Vagina (tissue), 2 donors: ENCODE results near the gene ERVK3-1. TPM values are rescaled to one million over a fixed set of nuclear protein-coding genes. Genes with fewer than 3 reads are reported as not detected.

Experiments used
- DNase-seq, 2 donors: peaks; one replicate each; pipeline ENCODE4 v3.0.0-alpha.2; 2017; ENCODE audit errors: extremely low spot score in 2 of 2
- H3K27ac ChIP-seq: fragments of 200-600 bp; sonication (generic); one replicate; pipeline ENCODE4 v1.5.1; 2019
- H3K27me3 ChIP-seq: fragments of 200-600 bp; sonication (generic); one replicate; pipeline ENCODE4 v1.5.1; 2019
- H3K36me3 ChIP-seq, 2 donors: fragments of 200-600 bp; sonication (generic); one replicate each; pipeline ENCODE4 v1.5.1; 2017 to 2019
- H3K4me1 ChIP-seq: fragments of 200-600 bp; sonication (generic); one replicate; pipeline ENCODE4 v1.5.1; 2019
- H3K4me3 ChIP-seq, 2 donors: fragments of 200-600 bp; sonication (generic); 1 replicate in 1 of 2; 2 replicates in 1 of 2; pipeline ENCODE4 v1.5.1; 2016 to 2019
- H3K9me3 ChIP-seq: fragments of 200-600 bp; sonication (generic); one replicate; pipeline ENCODE4 v1.5.1; 2019
- CTCF ChIP-seq, 3 experiments: fragments of 450-650 bp in 2 of 3; fragments of 200-600 bp in 1 of 3; sonication (generic) in 1 of 3; IDR thresholded peaks; one replicate each; pipeline ENCODE4 v1.5.1; 2017 to 2019; ENCODE audit warnings: antibody characterized with exemption in 3 of 3, mild to moderate bottlenecking in 2 of 3, moderate library complexity in 2 of 3
- POLR2A ChIP-seq, 2 donors: fragments of 450-650 bp; IDR thresholded peaks; one replicate each; pipeline ENCODE4 v1.6.1; 2017; ENCODE audit warnings: antibody characterized with exemption in 2 of 2, mild to moderate bottlenecking in 2 of 2, moderate library complexity in 2 of 2
- POLR2AphosphoS5 ChIP-seq, 2 donors: sonication (generic); formaldehyde crosslinking; IDR thresholded peaks; one replicate each; pipeline ENCODE4 v1.9.0; 2017; ENCODE audit warnings: antibody characterized with exemption in 2 of 2, mild to moderate bottlenecking in 2 of 2, low read depth in 1 of 2; ENCODE audit not compliant: insufficient read depth in 1 of 2
- intact Hi-C: fragments of 100-400 bp; cut with DNase I; formaldehyde crosslinking; loops from one replicate; pipeline ENCODE4 v1.15.1; 2023
- microRNA-seq: library from miRNA; unstranded; fragments of <30 nt; microRNA quantifications from one replicate; pipeline ENCODE4, GENCODE V29; 2017; ENCODE audit warnings: borderline number of aligned reads, borderline replicate concordance
- small RNA-seq: library from RNA; depleted of rRNA; stranded (forward); fragments of <200 nt; gene quantifications from one replicate; pipeline ENCODE3, GENCODE V24; 2016
- total RNA-seq: library from RNA; depleted of rRNA; stranded (reverse); fragments of >200 nt; gene quantifications from one replicate; pipeline ENCODE4 v1.2.3, GENCODE V29; 2016

Gene ERVK3-1
- total RNA-seq, 1 donor from 2014 or later = 45.9 TPM

GRCh38 chr19:58357481-58358145 is 52.4 kb downstream of the ERVK3-1 start:
- H3K9me3 ChIP-seq = no peaks in the 10 kb centered on the region
- DNase-seq = no peak
- no peak for TF ChIP-seq POLR2AphosphoS5 (IDR thresholded peaks at IDR 0.05; ENCODE audit: insufficient read depth in 1 of 2, low read depth in 1 of 2)
- TF ChIP-seq POLR2A (IDR thresholded peaks at IDR 0.05) = no peak
- TF ChIP-seq CTCF (IDR thresholded peaks at IDR 0.05) = no peak
- H3K4me3 ChIP-seq = peak overlapping the region; percentile 41
- no peaks in the 10 kb centered on the region for H3K27me3 ChIP-seq
- peaks cover 31% of the 10 kb centered on the region for H3K4me1 ChIP-seq
- H3K27ac ChIP-seq = no peak overlapping the region
- no peaks in the 10 kb centered on the region for H3K36me3 ChIP-seq
- intact Hi-C loops = no loop called here

- peak overlapping the region; percentile 79 for H3K27ac ChIP-seq
- peaks cover 22% of the 10 kb centered on the region for H3K4me1 ChIP-seq
- H3K4me3 ChIP-seq = peak overlapping the region; percentile 65 to 93
- no peak for DNase-seq
- no peaks in the 10 kb centered on the region for H3K9me3 ChIP-seq
- no peaks in the 10 kb centered on the region for H3K27me3 ChIP-seq
- no peaks in the 10 kb centered on the region for H3K36me3 ChIP-seq
- intact Hi-C loops = no loop called here
- TF ChIP-seq POLR2AphosphoS5 (IDR thresholded peaks at IDR 0.05; ENCODE audit: insufficient read depth in 1 of 2, low read depth in 1 of 2) (no peak), POLR2A (IDR thresholded peaks at IDR 0.05) (no peak), CTCF (IDR thresholded peaks at IDR 0.05) (no peak)
Measured at GRCh38 chr19:58361900-58362271, 56.7 kb downstream of the ERVK3-1 start.

GRCh38 chr19:58362272-58362994 is 57.3 kb downstream of the ERVK3-1 start, which contains the start of gene ZNF497:
ZNF497 (minus strand) TSS chr19:58362751; CDS start chr19:58357635, 5,116 bp downstream.
- no peaks in the 10 kb centered on the region for H3K36me3 ChIP-seq
- intact Hi-C loops = no loop called here
- peaks cover 17% of the 10 kb centered on the region for H3K4me1 ChIP-seq
- peak within 1 kb of the TSS; percentile 79 for H3K27ac ChIP-seq
- no peaks in the 10 kb centered on the region for H3K27me3 ChIP-seq
- no peaks in the 10 kb centered on the region for H3K9me3 ChIP-seq
- peak within 1 kb of the TSS; percentile 65 to 93 for H3K4me3 ChIP-seq
- peak in 1 of 2 donors; percentile 93 for DNase-seq
- peak in 1 of 2 donors; percentile 30 for TF ChIP-seq POLR2A (IDR thresholded peaks at IDR 0.05)
- TF ChIP-seq POLR2AphosphoS5 (IDR thresholded peaks at IDR 0.05; ENCODE audit: insufficient read depth in 1 of 2, low read depth in 1 of 2) = peak; percentile 87 to 94
- peak in 1 of 3 experiments; percentile 9 for TF ChIP-seq CTCF (IDR thresholded peaks at IDR 0.05)

- no peak for DNase-seq
- TF ChIP-seq POLR2AphosphoS5 (IDR thresholded peaks at IDR 0.05; ENCODE audit: insufficient read depth in 1 of 2, low read depth in 1 of 2) = no peak
- TF ChIP-seq CTCF (IDR thresholded peaks at IDR 0.05) = no peak
- no peak for TF ChIP-seq POLR2A (IDR thresholded peaks at IDR 0.05)
- Histone ChIP-seq H3K27me3 (no peaks in the 10 kb centered on the region), H3K27ac (no peak overlapping the region), H3K4me1 (peaks cover 12% of the 10 kb centered on the region), H3K4me3 (no peak overlapping the region), H3K36me3 (no peaks in the 10 kb centered on the region), H3K9me3 (no peaks in the 10 kb centered on the region)
- intact Hi-C loops = no loop called here
Measured at GRCh38 chr19:58364146-58364545, 59.0 kb downstream of the ERVK3-1 start.

Small RNA genes within 50 kb of the gene (microRNA-seq; reads per million reads assigned to microRNA genes)
- gene MIR6806 = not detected

Small RNA genes within 50 kb of the gene (small RNA-seq; reads per million reads assigned to genes)
- gene MIR6806 = not detected
- gene RNA5SP473 = not detected

Other genes with a start within 250 kb of the ERVK3-1 start
- 5.4 TPM for gene ZNF135, start 246.1 kb upstream of the ERVK3-1 start, total RNA-seq
- gene ZSCAN18, start 207.1 kb upstream of the ERVK3-1 start, total RNA-seq = 61.4 TPM
- gene ZNF329, start 154.6 kb upstream of the ERVK3-1 start, total RNA-seq = 9.6 TPM
- 19.6 TPM for gene ZNF274, start 122.3 kb upstream of the ERVK3-1 start, total RNA-seq
- gene ZNF544, start 76.5 kb upstream of the ERVK3-1 start, total RNA-seq = 20.1 TPM
- 6.4 TPM for gene ZNF8, start 26.4 kb upstream of the ERVK3-1 start, total RNA-seq
- gene ZSCAN22, start 21.6 kb downstream of the ERVK3-1 start, total RNA-seq = 3.9 TPM
- 48.9 TPM for gene A1BG, start 48.1 kb downstream of the ERVK3-1 start, total RNA-seq
- 3.4 TPM for gene ZNF497, start 57.4 kb downstream of the ERVK3-1 start, total RNA-seq
- 1.2 TPM for gene ZNF837, start 75.7 kb downstream of the ERVK3-1 start, total RNA-seq
- gene RPS5, start 81.9 kb downstream of the ERVK3-1 start, total RNA-seq = 1,974 TPM
- gene RNF225, start 90.3 kb downstream of the ERVK3-1 start, total RNA-seq = 0.98 TPM
- 16.7 TPM for gene ZNF584, start 103.3 kb downstream of the ERVK3-1 start, total RNA-seq
- gene ZNF132, start 134.8 kb downstream of the ERVK3-1 start, total RNA-seq = 5.2 TPM
- gene ZNF324B, start 146.2 kb downstream of the ERVK3-1 start, total RNA-seq = 4.2 TPM
- 17.2 TPM for gene ZNF324, start 161.7 kb downstream of the ERVK3-1 start, total RNA-seq
- gene ZNF446, start 171.0 kb downstream of the ERVK3-1 start, total RNA-seq = 10.6 TPM
- gene SLC27A5, start 206.6 kb downstream of the ERVK3-1 start, total RNA-seq = 35.8 TPM
- gene ZBTB45, start 214.4 kb downstream of the ERVK3-1 start, total RNA-seq = 14.0 TPM
- 274 TPM for gene TRIM28, start 238.7 kb downstream of the ERVK3-1 start, total RNA-seq
- gene CHMP2A, start 249.7 kb downstream of the ERVK3-1 start, total RNA-seq = 76.4 TPM